Measurements from ENCODE around the gene CR1.
"Not testable (repeated sequence)": the region's sequence is repeated elsewhere in the genome, so short reads cannot be mapped to it uniquely, and the experiment has no call there.

CR1 gene

GRCh38 chr1:207581496-207582153 is 85.7 kb downstream of the CR1 start:
- peak; percentile 1 for DNase-seq (ENCODE audit: low read depth, low spot score)

GRCh38 chr1:207589506-207589905 is 93.5 kb downstream of the CR1 start:
- not testable (repeated sequence) for DNase-seq (ENCODE audit: low read depth, low spot score)

GRCh38 chr1:207591205-207591604 is 95.2 kb downstream of the CR1 start:
- not testable (repeated sequence) for DNase-seq (ENCODE audit: low read depth, low spot score)

- not testable (repeated sequence) for DNase-seq (ENCODE audit: low read depth, low spot score)
Observed at GRCh38 chr1:207594095-207594494, 98.1 kb downstream of the CR1 start.

GRCh38 chr1:207603777-207604176 is 107.8 kb downstream of the CR1 start:
- DNase-seq (ENCODE audit: low read depth, low spot score): no peak

GRCh38 chr1:207605444-207606361 is 109.7 kb downstream of the CR1 start:
- DNase-seq (ENCODE audit: low read depth, low spot score): no peak

GRCh38 chr1:207606362-207606755 is 110.4 kb downstream of the CR1 start:
- DNase-seq (ENCODE audit: low read depth, low spot score): no peak

GRCh38 chr1:207612762-207613161 is 116.8 kb downstream of the CR1 start:
- no peak for DNase-seq (ENCODE audit: low read depth, low spot score)

- peak; percentile 46 for DNase-seq (ENCODE audit: low read depth, low spot score)
Observed at GRCh38 chr1:207619871-207620542, 124.0 kb downstream of the CR1 start.

GRCh38 chr1:207620543-207620893 is 124.6 kb downstream of the CR1 start:
- no peak for DNase-seq (ENCODE audit: low read depth, low spot score)

- DNase-seq (ENCODE audit: low read depth, low spot score): not testable (repeated sequence)
Observed at GRCh38 chr1:207625504-207626071, 129.6 kb downstream of the CR1 start.

- no peak for DNase-seq (ENCODE audit: low read depth, low spot score)
Observed at GRCh38 chr1:207626972-207627337, 131.0 kb downstream of the CR1 start.

GRCh38 chr1:207627496-207627895 is 131.5 kb downstream of the CR1 start:
- DNase-seq (ENCODE audit: low read depth, low spot score): no peak

GRCh38 chr1:207628776-207629175 is 132.8 kb downstream of the CR1 start:
- no peak for DNase-seq (ENCODE audit: low read depth, low spot score)

GRCh38 chr1:207631137-207631536 is 135.2 kb downstream of the CR1 start:
- no peak for DNase-seq (ENCODE audit: low read depth, low spot score)

GRCh38 chr1:207633226-207633625 is 137.3 kb downstream of the CR1 start:
- DNase-seq (ENCODE audit: low read depth, low spot score): no peak

- DNase-seq (ENCODE audit: low read depth, low spot score): not testable (repeated sequence)
Observed at GRCh38 chr1:207633699-207634289, 137.8 kb downstream of the CR1 start.

GRCh38 chr1:207634293-207634692 is 138.3 kb downstream of the CR1 start:
- not testable (repeated sequence) for DNase-seq (ENCODE audit: low read depth, low spot score)

GRCh38 chr1:207635569-207636186 is 139.7 kb downstream of the CR1 start:
- not testable (repeated sequence) for DNase-seq (ENCODE audit: low read depth, low spot score)

GRCh38 chr1:207638487-207639145 is 142.7 kb downstream of the CR1 start:
- not testable (repeated sequence) for DNase-seq (ENCODE audit: low read depth, low spot score)

- not testable (repeated sequence) for DNase-seq (ENCODE audit: low read depth, low spot score)
Observed at GRCh38 chr1:207639362-207639761, 143.4 kb downstream of the CR1 start.

Measured in astrocyte of the hippocampus (primary cell).